Stimulated activated CD8-positive, alpha-beta memory T cell treated with anti-CD3 and anti-CD28 coated beads, Interleukin-4, amount 100 ng/mL, for 48 hours (primary cell): ENCODE data around the gene C19orf53.
"Not testable (repeated sequence)": the region's sequence is repeated elsewhere in the genome, so short reads cannot be mapped to it uniquely, and the experiment has no call there.

ENCODE experiments used
- DNase-seq: peaks from one replicate; pipeline ENCODE4 v3.0.0-alpha.2; 2020

C19orf53 gene

DNA sequence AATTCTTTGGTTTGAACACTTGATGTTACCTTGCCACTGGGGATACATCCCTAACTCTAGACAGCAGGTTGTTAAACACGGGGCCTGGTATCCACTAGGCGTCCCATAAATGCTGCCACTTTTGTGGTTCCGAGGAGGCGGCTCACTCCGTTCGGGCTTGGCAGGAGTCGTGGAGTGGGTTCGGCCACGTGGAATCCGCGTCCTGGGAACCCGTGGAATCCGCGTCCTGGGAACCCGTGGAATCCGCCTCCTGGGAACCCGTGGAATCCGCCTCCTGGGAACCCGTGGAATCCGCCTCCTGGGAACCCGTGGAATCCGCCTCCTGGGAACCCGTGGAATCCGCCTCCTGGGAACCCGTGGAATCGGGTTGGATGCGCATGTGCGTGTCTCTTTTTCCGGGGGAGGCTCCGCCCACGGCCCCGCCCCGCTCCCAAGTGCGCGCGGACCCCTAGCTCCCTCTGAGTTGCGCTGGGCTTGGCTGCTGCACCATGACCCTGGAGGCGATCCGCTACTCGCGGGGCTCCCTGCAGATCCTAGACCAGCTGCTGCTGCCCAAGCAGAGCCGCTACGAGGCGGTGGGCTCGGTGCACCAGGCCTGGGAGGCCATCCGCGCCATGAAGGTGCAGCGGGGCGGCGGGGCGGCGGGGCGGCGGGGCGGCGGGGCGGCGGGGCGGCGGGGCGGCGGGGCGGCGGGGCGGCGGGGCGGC is 10.0 kb upstream of the C19orf53 start, which contains the start of gene MRI1:
TSS of gene MRI1 (plus strand) at position 422 of the 707 bp plus-strand sequence. CDS start at position 489, 67 bp downstream.
- DNase-seq = peak; percentile 83

DNA sequence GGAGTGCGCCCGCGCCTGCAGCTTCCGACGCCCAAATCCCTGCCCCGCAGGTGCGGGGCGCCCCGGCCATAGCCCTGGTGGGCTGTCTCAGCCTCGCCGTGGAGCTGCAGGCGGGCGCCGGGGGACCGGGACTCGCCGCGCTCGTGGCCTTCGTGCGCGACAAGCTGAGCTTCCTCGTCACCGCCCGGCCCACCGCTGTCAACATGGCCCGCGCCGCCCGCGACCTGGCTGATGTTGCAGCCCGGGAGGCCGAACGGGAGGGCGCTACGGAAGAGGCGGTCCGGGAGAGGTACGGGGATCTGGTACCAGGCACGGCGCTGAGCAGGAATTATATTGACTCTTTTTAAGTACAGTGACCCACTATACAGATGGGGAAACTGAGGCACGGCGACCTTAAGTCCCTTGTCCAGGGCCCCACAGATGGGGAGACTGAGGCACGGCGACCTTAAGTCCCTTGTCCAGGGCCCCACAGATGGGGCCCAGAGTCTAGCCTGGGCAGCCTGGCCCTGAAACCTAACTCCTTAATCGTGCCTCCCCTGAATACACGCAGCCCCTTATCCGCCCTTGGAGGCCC is 9.3 kb upstream of the C19orf53 start:
- DNase-seq = peak; percentile 59

DNA sequence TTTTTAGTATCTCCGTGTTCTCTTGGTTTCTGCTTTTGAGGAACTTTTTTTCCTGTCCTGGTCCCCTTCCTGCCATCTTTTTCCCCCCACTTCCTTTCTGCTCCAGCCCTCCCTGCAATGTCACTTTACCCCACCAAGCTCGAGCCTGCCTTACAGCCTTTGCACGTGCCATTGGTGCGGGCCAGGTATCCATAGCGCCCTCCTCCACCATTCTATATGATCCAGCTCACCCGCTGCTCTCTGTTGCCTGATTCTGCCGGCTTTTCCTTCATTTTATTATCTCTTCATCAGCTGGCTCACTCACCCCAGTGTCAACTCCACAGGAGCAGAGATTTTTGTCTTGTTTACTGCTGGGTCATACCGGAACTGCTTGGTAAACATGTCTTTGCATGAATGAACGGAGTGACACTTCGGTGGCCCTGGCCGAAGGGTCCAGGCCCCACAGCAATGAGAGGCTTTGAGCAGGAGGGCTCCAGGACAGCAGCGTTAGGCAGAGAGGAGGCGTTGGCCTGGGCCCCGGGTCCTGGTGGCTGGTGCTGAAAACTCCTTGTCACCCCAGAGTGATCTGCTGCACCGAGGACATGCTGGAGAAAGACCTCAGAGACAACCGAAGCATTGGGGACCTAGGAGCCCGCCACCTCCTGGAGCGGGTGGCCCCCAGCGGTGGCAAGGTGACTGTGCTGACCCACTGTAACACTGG is 8.7 kb upstream of the C19orf53 start:
- no peak for DNase-seq

DNA sequence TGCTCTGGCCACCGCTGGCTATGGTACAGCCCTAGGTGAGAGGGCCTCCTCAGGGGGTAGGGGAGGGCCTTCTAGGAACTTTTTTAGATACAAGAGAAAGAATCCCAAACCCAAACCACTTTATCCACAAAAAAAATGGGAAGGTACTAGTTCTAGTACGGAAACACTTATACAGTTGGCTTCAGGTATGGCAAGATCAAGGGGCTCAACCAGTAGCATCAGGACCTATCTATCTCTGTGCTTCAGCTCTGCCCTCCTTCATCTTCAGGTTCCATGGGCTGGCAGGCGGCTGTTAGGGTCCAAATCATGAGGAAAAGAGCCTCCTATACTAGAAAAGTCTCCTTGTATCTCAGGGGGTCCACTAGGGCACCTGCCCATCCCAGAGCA is 8.2 kb upstream of the C19orf53 start:
- DNase-seq = no peak

DNA sequence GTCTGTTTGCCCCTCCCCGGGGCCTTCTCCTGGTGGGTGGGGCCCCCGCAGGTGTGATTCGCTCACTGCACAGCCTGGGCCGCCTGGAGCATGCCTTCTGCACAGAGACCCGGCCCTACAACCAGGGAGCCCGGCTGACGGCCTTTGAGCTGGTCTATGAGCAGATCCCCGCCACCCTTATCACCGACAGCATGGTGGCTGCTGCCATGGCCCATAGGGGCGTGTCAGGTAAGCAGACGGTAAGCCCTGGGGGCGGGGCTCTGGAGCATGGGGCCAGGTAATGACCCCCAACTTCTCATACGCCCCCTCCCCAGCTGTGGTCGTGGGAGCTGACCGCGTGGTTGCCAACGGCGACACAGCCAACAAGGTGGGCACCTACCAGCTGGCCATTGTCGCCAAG is 5.7 kb upstream of the C19orf53 start:
- DNase-seq = no peak

DNA sequence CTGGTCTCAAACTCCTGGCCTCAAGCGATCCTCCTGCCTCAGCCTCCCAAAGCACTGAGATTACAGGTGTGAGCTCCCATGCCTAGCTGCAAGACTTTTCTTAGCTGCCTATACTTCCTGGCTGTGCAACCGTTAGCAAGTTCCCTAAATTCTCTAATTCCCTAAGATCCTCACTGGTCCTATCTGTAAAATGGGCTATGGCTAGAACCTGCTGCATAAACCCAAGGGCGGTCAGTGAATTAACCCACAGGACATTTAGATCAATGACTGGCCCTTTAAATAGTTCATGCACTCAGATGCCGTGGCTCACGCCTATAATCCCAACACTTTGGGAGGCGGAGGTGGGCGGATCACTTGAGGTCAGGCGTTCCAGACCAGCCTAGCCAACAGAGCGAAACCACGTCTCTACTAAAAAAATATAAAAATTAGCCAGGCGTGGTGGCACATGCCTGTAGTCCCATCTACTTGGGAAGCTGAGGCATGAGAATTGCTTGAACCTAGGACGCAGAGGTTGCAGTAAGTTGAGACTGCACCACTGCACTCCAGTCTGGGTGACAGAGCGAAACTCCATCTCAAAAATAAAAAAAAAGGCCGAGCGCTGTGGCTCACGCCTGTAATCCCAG is 4.1 kb upstream of the C19orf53 start:
- no peak for DNase-seq

DNA sequence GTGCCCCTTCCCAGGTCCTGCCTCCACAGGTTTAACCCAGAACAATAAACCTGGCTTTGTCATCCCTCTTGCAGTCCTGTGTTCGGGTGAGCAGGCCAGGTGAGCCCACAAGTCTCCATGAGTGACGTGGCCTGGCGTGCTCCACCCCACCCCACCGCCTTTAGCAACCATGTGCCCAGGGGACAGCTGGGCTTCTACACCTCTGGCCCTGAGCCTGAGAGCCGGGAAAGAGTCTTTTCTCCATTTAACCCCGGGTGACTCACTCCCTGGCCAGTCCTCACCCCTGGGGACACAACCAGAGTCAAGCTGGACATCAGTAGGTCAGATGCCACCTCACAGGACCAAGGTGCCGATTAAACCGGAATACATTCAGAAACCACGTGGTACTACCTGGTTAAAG is 4.1 kb downstream of the C19orf53 start:
- no peak for DNase-seq

DNA sequence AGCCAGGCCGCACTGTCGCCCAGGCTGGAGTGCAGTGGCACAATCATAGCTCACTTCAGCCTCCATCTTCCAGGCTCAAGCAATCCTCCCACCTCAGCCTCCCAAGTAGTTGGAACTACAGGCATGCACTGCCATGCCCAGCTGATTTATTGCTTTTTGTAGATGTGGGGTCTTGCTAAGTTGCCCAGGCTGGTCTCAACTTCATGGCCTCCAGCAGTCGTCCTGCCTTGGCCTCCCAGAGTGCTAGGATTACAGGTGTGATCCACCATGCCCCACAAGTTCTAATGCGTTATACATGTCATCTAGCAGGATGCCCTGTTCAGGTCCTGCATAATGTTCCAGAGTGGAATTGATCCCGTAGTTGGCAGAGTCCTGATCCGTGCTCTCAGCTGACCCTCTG is 4.6 kb downstream of the C19orf53 start:
- no peak for DNase-seq

DNA sequence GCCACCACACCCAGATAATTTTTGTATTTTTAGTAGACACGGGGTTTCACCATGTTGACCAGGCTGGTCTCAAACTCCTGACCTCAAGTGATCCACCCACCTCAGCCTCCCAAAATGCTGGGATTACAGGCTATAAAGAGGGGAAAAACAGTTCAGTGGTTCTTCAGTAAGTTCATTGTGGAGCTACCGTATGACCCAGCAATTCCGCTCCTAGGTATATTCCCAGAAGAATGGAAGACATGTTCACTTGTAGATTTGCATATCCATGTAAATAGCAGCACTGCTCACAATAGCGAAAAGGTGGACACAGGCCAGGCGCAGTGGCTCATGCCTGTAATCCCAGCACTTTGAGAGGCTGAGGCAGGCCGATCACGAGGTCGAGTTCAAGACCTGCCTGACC is 5.5 kb downstream of the C19orf53 start:
- DNase-seq = not testable (repeated sequence)

DNA sequence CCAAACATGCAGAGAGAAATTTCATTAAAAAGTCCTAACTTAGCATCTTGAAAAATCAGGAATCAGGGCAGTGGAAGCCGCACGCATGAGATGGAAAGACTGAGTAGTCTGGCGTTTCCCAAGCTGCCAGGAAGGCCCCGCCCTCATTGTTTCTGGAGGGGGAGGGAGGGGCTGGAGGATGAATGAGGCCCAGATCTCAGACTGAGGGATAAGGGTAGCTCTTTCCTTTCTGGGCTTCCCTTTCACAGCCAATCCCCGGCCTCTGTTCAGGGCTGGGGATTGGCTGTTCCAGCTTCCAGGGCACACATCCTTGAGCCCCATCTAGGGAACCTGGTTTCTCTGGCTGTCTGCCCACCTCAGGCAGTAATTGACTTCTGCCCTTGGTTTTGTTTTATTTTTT is 7.3 kb downstream of the C19orf53 start:
- no peak for DNase-seq

DNA sequence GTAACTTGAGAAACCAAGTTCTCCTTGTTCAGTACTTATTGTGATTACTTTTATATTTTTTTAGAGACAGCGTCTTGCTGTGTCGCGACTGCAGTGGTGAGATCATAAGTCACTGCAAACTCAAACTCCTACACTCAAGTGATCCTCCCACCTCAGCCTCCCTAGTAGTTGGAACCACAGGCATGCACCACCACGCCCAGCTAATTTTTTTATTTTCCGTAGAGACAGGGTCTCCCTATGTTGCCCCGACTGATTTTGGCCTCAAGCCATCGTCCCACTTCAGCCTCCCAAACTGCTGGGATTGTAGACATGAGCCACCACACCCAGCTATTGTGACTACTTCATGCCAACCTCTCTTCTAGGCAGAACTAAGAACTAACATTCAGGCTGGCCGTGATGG is 8.3 kb downstream of the C19orf53 start:
- DNase-seq = no peak

DNA sequence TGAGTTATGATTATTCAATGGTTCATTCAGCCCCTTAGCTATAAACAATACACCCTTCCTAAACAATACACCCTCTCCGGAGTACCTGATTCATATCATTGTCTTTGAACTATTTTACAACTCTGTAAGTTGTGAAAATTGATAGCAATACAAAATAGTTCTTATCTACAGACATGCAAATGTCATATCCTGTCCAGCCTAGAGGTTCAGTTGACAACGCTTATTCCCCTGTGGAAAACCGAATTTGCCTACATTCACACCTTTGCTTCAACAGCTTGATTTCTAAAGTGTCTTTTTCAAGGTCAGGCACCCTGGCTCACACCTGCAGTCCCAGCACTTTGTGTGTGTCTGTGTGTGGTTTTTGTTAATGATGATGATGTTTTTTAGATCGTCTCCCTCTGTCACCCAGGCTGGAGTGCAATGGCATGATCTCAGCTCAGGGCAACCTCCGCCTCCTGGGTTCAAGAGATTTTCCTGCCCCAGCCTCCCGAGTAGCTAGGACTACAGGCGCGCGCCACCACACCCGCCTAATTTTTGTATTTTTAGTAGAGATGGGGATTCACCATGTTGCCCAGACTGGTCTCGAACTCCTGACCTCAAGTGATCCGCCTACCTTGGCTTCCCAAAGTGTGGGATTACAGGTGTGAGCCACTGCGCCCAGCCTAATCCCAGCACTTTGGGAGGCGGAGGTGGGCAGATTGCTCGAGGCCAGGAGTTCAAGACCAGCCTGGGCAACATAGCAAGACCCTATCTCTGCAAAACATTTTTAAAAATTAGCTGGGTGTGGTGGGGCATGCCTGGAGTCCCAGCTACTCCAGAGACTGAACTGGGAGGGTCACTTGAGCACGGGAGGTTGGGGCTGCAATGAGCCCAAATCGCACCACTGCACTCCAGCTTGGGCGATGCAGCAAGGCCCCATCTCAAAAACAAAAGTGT is 9.6 kb downstream of the C19orf53 start:
- no peak for DNase-seq

DNA sequence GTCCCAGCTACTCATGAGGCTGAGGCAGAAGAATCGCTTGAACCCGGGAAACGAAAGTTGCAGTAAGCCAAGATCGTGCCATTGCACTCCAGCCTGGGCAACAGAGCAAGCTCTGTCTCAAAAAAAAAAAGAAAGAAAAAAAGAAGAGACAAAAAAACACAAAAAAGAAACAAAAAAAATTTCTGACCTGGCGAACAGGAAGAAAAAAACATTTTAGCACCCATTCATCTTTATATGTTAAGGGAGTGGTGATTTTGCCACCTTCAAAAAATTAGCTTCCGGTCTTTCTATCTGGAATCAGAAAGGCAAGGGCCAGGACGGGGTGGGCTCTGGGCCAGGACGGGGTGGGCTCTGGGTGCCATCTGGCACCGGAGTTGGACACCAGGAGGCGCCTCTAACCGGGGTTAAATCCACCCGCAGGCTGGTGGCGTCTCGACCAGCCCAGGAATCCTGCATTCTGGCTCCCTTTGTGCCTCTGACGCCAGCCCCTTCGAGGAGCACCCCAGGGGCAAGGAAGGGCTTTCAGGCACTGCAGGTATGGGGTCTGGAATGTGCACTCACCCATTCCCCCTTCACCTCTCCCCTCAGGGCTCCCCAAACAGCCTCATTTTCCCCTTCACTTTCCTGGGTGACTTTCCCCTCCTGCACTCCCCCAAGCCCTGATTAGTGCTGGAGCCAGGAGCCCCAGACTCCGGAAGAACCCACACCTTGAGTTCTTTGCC is 10.6 kb downstream of the C19orf53 start:
- peak; percentile 84 for DNase-seq

DNA sequence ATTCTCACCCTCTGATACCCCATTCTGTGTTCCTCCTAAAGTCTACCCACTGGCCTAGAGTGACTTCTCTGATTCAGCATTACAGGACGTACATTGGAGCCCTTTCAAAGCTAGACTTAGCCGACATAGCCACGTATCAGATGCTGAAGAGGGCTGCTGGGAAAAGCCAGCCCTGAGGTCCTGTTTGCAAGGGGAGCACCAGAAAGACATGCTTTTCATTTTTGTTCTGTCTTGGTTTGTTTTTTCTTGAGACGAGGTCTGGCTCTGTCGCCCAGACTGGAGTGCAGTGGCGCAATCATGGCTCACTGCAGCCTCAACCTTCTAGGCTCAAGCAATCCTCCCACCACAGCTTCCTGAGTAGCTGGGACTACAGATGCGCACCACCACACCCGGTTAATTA is 14.7 kb downstream of the C19orf53 start:
- DNase-seq = no peak

DNA sequence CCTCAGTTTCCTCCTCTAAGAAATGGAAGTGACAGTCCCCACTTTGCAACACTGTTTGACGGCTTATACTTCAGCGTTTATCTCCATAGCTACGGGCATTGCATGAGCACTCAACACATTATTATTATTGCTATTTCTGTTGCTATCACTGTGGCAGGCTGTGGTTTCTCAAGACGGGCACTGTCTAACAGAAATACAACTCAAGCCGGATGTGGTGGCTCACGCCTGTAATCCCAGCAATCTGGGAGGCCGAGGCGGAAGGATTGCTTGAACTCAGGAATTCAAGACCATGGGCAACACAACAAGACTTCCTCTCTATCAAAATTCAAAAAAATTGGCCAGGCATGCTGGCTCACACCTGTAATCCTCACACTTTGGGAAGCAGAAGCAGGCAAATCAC is 16.1 kb downstream of the C19orf53 start:
- no peak for DNase-seq

DNA sequence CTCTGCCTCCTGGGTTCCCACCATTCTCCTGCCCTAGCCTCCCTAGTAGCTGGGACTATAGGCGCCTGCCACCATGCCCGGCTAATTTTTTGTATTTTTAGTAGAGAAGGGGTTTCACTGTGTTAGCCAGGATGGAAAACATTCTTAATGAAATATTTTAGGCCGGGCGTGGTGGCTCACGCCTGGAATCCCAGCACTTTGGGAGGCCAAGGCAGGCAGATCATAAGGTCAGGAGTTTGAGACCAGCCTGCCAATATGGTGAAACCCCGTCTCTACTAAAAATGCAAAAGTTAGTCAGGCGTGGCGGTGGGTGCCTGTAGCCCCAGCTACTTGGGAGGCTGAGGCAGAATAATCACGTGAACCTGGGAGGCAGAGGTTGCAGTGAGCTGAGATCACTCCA is 19.1 kb downstream of the C19orf53 start:
- DNase-seq = not testable (repeated sequence)

DNA sequence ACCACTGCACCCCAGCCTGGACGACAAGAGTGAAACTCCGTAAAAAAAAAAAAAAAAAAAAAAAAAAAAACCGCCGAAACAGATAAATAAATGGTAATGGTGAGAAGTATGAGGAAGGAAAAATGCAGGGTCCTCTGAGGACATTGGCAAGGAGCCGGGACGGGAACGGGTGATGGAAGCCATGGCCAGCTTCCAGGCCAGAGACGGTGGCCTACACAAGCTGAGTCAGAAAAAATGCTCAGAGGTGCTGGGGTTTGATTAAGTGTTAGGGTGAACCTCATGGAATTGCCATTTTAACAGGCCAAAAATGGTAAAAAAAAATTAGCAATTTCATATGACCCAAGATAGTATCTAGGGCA is 20.1 kb downstream of the C19orf53 start:
- no peak for DNase-seq

DNA sequence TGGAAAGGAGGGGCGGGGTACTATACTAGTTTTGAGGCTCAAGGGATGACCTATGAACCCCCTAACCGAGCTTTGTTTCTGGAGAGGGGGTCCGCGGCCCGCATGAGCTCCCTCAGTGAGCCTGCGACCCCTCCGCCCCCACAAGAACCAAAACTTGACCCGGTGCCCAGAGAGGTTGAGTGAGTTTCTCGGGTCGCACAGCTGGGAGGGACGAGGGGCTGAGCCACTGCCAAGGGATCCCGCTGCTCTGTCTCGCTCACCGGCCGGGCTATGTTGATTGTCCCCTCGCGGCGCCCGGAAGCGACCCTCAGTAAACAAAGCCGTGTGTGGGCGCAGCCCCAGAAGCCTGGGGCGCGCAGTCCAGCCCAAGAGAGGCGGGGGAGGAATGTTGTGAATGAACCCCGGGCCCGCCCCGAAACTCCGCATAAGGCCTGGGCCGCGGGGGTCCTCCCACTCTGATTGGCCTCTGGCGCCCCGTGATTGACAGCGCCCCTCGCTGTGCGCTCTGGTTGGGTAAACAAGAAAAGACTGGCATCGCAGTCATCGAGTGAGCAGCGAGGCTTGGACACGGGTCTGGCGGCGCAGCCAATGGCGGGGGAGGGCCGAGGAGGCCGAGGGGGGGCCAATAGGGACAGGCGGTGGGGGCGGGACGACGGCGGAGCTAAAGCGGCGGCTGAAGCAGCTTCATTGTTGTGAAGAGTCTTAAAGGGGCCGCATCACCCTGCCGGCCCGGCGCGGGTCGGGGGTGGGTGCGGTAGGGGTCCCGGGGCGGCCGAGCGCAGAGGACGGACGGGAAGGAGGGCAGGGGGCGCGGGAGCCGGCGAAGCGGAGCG is 20.7 kb downstream of the C19orf53 start, which contains the start of gene ZSWIM4:
TSS of gene ZSWIM4 (plus strand) at position 687 of the 833 bp plus-strand sequence. CDS start 206 bp downstream, outside the sequence.
- DNase-seq = peak; percentile 96

DNA sequence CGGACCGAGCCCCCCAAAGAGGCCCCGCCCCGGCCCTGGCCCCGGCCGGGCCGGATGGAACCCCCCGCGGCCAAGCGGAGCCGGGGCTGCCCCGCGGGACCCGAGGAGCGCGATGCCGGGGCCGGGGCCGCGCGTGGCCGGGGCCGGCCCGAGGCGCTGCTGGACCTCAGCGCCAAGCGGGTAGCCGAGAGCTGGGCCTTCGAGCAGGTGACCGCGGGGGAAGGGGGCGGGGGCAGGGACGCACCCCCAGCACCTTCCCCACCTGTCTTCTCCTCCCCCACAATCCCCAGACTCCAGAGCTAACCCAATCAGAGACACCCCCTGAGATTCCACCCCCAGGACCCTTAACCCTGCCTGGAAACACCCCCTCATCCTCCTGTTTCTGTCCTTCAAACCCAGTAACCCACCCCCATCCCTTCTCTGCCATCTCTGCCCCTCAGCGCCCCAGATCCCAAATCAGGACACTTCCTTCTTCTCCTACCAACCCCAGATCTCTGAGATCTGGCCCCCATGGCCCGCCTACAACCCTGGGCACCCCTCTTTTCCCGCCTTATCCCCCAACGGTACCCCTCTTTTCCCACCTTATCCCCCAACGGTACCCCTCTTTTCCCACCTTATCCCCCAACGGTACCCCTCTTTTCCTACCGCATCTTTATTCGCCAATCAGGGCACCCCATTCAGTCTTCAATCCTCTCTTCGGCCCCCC is 21.5 kb downstream of the C19orf53 start:
- no peak for DNase-seq
